ENCODE results near the gene C1GALT1.

DNA sequence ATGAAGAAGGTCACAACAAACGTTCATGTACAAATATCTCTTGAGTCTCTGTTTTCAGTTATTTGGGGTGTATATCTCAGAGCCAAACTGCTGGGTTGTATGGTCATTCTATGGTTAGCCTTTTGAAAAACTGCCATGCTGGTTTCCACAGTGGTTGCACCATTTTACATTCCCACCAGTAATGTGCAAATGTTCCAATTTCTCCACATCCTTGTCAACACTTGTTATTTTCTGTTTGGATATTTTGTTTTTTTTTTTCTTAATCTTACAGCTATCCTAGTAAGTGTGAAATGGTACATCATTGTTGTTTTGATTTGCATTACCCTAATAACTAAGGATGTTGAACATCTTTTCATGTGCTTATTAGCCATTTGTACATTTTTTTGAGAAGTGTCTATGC is 13.0 kb upstream of the C1GALT1 start:
- no peak for TF ChIP-seq CTCF (IDR thresholded peaks at IDR 0.05)
- no peak for TF ChIP-seq POLR2A (IDR thresholded peaks at IDR 0.05)
